HCT116 (cell line): ENCODE results near the gene MID1IP1.

Source experiments
- CTCF ChIP-seq, 3 experiments: fragments of 200-600 bp in 1 of 3; sonication (generic) in 1 of 3; IDR thresholded peaks in 2 of 3; conservative IDR thresholded peaks in 1 of 3; 2 replicates each; pipeline ENCODE4 v1.5.1; 2012 to 2017; ENCODE audit warnings: low read depth in 2 of 3, low read length in 2 of 3, antibody characterized with exemption in 1 of 3, borderline replicate concordance in 1 of 3, control low read depth in 1 of 3, mild to moderate bottlenecking in 1 of 3, mixed read lengths in 1 of 3, mixed run types in 1 of 3, moderate library complexity in 1 of 3; ENCODE audit not compliant: insufficient read depth in 1 of 3
- EZH2 ChIP-seq: fragments of 200-600 bp; sonication (generic); IDR thresholded peaks from 2 replicates; pipeline ENCODE4 v1.6.1; 2017; ENCODE audit warnings: antibody characterized with exemption, mixed run types
- POLR2A ChIP-seq: IDR thresholded peaks from 2 replicates; pipeline ENCODE4 v1.7.0; 2011; ENCODE audit warnings: borderline replicate concordance; ENCODE audit not compliant: insufficient read depth, insufficient read length; ENCODE audit errors: extremely low read depth
- POLR2AphosphoS5 ChIP-seq: IDR thresholded peaks from 2 replicates; pipeline ENCODE4 v1.6.1; 2011; ENCODE audit warnings: mild to moderate bottlenecking, low read depth, low read length, moderate library complexity
- SP1 ChIP-seq: IDR thresholded peaks from 2 replicates; pipeline ENCODE4 v1.6.1; 2012; ENCODE audit warnings: low read depth
- YY1 ChIP-seq: IDR thresholded peaks from 2 replicates; pipeline ENCODE4 v1.6.1; 2011; ENCODE audit warnings: low read length, low read depth, moderate library complexity, mild to moderate bottlenecking; ENCODE audit not compliant: insufficient replicate concordance; ENCODE audit errors: extremely low read depth
- ZNF274 ChIP-seq: fragments of 200-500 bp; sonication (Bioruptor generic); IDR thresholded peaks from 2 replicates; pipeline ENCODE4 v1.6.1; 2014; ENCODE audit warnings: mild to moderate bottlenecking, low read depth, low read length, inconsistent platforms
- TF ChIP-seq, protein P1 (sequence below): IDR thresholded peaks from 2 replicates; pipeline ENCODE4 v1.6.1; 2012
- TF ChIP-seq, protein P2 (sequence below): IDR thresholded peaks from 2 replicates; pipeline ENCODE4 v1.6.1; 2012
- TF ChIP-seq, protein P3 (sequence below): IDR thresholded peaks from 2 replicates; pipeline ENCODE4 v1.6.1; 2011; ENCODE audit warnings: mild to moderate bottlenecking, low read length, moderate library complexity; ENCODE audit not compliant: insufficient replicate concordance; ENCODE audit errors: extremely low read depth

DNA sequence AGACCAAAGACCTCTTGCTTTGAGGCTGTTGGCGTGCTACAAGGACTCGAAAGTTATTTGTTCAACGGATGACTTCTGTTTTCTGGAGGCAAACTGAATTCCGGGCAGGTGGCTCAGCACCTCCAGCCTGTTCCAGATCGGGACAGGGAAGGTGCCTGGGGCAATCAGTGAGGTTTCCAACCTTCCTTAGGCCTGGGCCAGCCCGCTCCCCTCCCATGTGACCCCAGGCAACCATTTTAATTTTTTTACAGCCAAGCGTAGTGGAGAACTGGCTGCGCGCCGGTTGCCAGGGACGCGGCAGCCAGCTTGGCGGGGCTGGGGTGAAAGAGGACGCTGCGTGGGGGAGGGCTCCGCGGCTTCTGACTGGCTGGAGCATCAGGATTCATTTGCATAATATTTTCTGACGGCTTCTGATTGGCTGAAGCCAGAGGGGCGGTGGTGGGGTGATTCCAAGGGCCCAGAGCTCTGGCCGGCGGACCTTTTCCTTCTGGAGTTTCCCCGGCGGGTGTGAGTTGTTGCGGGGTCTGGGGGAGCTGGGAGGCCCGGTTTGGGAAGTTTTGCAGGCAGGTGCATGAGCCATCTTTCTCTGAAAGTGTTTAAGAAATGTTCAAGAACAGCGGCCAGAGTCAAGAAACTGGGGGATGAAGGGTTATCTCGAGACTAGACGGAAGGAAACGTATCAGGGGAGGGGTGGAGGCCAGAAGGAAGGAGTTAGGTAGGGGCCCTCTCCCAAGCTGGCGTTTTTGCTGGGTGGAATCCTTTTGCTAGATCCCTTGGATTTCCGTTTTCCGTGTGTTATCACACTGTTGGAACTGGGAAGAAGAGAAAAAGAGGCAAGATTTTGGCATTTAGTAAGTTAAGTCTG lies at the start of gene MID1IP1:
- no peak for TF ChIP-seq CTCF (IDR thresholded peaks at IDR 0.05 in 2 of 3, conservative IDR thresholded peaks at IDR 0.05 in 1 of 3; ENCODE audit: borderline replicate concordance in 1 of 3, insufficient read depth in 1 of 3, low read depth in 2 of 3, low read length in 2 of 3)
- peak; percentile 70 for TF ChIP-seq YY1
- no peak for TF ChIP-seq POLR2A
- TF ChIP-seq, protein P1, sequence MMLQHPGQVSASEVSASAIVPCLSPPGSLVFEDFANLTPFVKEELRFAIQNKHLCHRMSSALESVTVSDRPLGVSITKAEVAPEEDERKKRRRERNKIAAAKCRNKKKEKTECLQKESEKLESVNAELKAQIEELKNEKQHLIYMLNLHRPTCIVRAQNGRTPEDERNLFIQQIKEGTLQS = no peak
- peak; percentile 79 for TF ChIP-seq POLR2AphosphoS5
- no peak for TF ChIP-seq ZNF274
- no peak for TF ChIP-seq EZH2
- TF ChIP-seq, protein P2, sequence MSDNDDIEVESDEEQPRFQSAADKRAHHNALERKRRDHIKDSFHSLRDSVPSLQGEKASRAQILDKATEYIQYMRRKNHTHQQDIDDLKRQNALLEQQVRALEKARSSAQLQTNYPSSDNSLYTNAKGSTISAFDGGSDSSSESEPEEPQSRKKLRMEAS = no peak
- TF ChIP-seq, protein P3, sequence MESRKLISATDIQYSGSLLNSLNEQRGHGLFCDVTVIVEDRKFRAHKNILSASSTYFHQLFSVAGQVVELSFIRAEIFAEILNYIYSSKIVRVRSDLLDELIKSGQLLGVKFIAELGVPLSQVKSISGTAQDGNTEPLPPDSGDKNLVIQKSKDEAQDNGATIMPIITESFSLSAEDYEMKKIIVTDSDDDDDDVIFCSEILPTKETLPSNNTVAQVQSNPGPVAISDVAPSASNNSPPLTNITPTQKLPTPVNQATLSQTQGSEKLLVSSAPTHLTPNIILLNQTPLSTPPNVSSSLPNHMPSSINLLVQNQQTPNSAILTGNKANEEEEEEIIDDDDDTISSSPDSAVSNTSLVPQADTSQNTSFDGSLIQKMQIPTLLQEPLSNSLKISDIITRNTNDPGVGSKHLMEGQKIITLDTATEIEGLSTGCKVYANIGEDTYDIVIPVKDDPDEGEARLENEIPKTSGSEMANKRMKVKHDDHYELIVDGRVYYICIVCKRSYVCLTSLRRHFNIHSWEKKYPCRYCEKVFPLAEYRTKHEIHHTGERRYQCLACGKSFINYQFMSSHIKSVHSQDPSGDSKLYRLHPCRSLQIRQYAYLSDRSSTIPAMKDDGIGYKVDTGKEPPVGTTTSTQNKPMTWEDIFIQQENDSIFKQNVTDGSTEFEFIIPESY = no peak
- no peak for TF ChIP-seq SP1
